K562 (cell line): ENCODE results near the gene GMEB2. TPM values are rescaled to one million over a fixed set of nuclear protein-coding genes. Genes with fewer than 3 reads are reported as not detected.

Experiments
- EHMT2 ChIP-seq: fragments of 450-650 bp; IDR thresholded peaks from 2 replicates; pipeline ENCODE4 v1.6.1; 2018; ENCODE audit warnings: antibody characterized with exemption
- ETV1 ChIP-seq: fragments of 450-650 bp; conservative IDR thresholded peaks from 2 replicates; pipeline ENCODE4 v1.6.1; 2016; ENCODE audit warnings: missing genetic modification characterization, control low read depth, low read depth, missing compliant biosample characterization
- ETV5 ChIP-seq: sonication (generic); formaldehyde crosslinking; IDR thresholded peaks from 2 replicates; pipeline ENCODE4 v1.4.0; 2020; ENCODE audit warnings: low read depth, mild to moderate bottlenecking, missing genetic modification reagents
- HSF4 ChIP-seq: fragments of 250-450 bp; sonication (Bioruptor Pico); IDR thresholded peaks from 2 replicates; pipeline ENCODE4 v2.1.2; 2022; ENCODE audit warnings: mild to moderate bottlenecking, moderate library complexity, borderline replicate concordance
- KAT8 ChIP-seq: fragments of 450-650 bp; IDR thresholded peaks from 2 replicates; pipeline ENCODE4 v1.6.1; 2016; ENCODE audit warnings: low read depth, mild to moderate bottlenecking
- LCOR ChIP-seq: sonication (generic); formaldehyde crosslinking; IDR thresholded peaks from 2 replicates; pipeline ENCODE4 v1.8.0; 2022; ENCODE audit warnings: mild to moderate bottlenecking, missing genetic modification reagents
- NFE2 ChIP-seq: IDR thresholded peaks from 2 replicates; pipeline ENCODE4 v1.6.1; 2014; ENCODE audit warnings: antibody characterized with exemption, low read depth
- PHF20 ChIP-seq: fragments of 450-650 bp; IDR thresholded peaks from 2 replicates; pipeline ENCODE4 v1.6.1; 2018; ENCODE audit not compliant: partially characterized antibody
- PHF8 ChIP-seq: fragments of 200-600 bp; sonication (generic); IDR thresholded peaks from 2 replicates; pipeline ENCODE4 v1.6.1; 2012; ENCODE audit warnings: mixed run types, mild to moderate bottlenecking, inconsistent platforms, low read length, moderate library complexity, borderline replicate concordance
- PYGO2 ChIP-seq: fragments of 450-650 bp; IDR thresholded peaks from 2 replicates; pipeline ENCODE4 v1.6.1; 2016; ENCODE audit warnings: mild to moderate bottlenecking, missing genetic modification characterization, moderate library complexity, missing compliant biosample characterization
- RBFOX2 ChIP-seq: fragments of 200-400 bp; formaldehyde crosslinking; IDR thresholded peaks from 2 replicates; pipeline ENCODE4 v1.6.1; 2017; ENCODE audit warnings: low read depth, mild to moderate bottlenecking, low read length, moderate library complexity
- SNRNP70 ChIP-seq: fragments of 200-400 bp; formaldehyde crosslinking; optimal IDR thresholded peaks from 2 replicates; pipeline ENCODE3; 2017; ENCODE audit warnings: low read depth, low read length
- ZC3H8 ChIP-seq: fragments of 450-650 bp; IDR thresholded peaks from 2 replicates; pipeline ENCODE4 v1.6.1; 2017
- ZNF174 ChIP-seq: fragments of 250-450 bp; sonication (Bioruptor Pico); IDR thresholded peaks from 2 replicates; pipeline ENCODE4 v1.4.0; 2020; ENCODE audit warnings: mild to moderate bottlenecking
- ZNF24 ChIP-seq: fragments of 450-650 bp; IDR thresholded peaks from 2 replicates; pipeline ENCODE4 v1.6.1; 2016
- ZNF444 ChIP-seq: fragments of 250-450 bp; sonication (Bioruptor Pico); IDR thresholded peaks from 2 replicates; pipeline ENCODE4 v1.4.0; 2020; ENCODE audit warnings: mild to moderate bottlenecking, moderate library complexity
- ZNF507 ChIP-seq: conservative IDR thresholded peaks from 2 replicates; pipeline ENCODE4 v1.6.1; 2017; ENCODE audit warnings: missing genetic modification characterization, missing compliant biosample characterization
- ZSCAN32 ChIP-seq: fragments of 450-650 bp; formaldehyde crosslinking; IDR thresholded peaks from 2 replicates; pipeline ENCODE4 v1.4.0; 2020; ENCODE audit warnings: mild to moderate bottlenecking, moderate library complexity
- polyA plus RNA-seq, 8 experiments: library from polyadenylated mRNA; depleted of rRNA in 4 of 8; stranded (reverse) in 5 of 8; unstranded in 3 of 8; fragments of >200 nt; fragmentation: Nextera tagmentation in 2 of 8; fragmentation: Illumina TruSeq in 1 of 8; extraction: Ambion mirVana in 2 of 8; extraction: Trizol in 1 of 8; gene quantifications; 2 replicates each; pipeline versions ENCODE4 v1.2.1 to v1.2.3, GENCODE V29; 2011 to 2014; ENCODE audit warnings: inconsistent platforms in 1 of 8, missing spikeins in 1 of 8
- total RNA-seq, 7 experiments: library from RNA; depleted of rRNA in 6 of 7; stranded (reverse); fragments of >200 nt in 6 of 7; fragmentation: Illumina TruSeq in 2 of 7; extraction: Trizol in 2 of 7; gene quantifications; 2 replicates each; pipeline versions ENCODE4 v1.2.1 to v1.2.3, GENCODE V29; 2011 to 2021; ENCODE audit warnings: low replicate concordance in 1 of 7
- TF ChIP-seq, protein P1 (sequence below): fragments of 200-800 bp; sonication (Bioruptor generic); IDR thresholded peaks from 2 replicates; pipeline ENCODE4 v1.6.1; 2016; ENCODE audit warnings: missing genetic modification characterization, missing compliant biosample characterization
- TF ChIP-seq, protein P2 (sequence below): sonication (generic); formaldehyde crosslinking; IDR thresholded peaks from 2 replicates; pipeline ENCODE4 v1.8.0; 2022; ENCODE audit warnings: mild to moderate bottlenecking, missing genetic modification reagents
- TF ChIP-seq, protein P3 (sequence below): fragments of 150-350 bp; conservative IDR thresholded peaks from 2 replicates; pipeline ENCODE4 v1.6.1; 2014; ENCODE audit warnings: low read length

Gene GMEB2
- total and polyA plus RNA-seq, 9 of the 15 experiments (the other 6 are each of a cell fraction or from before 2014, with no cell fraction given) = 0.03 to 13.9 (median 6.3) TPM

DNA sequence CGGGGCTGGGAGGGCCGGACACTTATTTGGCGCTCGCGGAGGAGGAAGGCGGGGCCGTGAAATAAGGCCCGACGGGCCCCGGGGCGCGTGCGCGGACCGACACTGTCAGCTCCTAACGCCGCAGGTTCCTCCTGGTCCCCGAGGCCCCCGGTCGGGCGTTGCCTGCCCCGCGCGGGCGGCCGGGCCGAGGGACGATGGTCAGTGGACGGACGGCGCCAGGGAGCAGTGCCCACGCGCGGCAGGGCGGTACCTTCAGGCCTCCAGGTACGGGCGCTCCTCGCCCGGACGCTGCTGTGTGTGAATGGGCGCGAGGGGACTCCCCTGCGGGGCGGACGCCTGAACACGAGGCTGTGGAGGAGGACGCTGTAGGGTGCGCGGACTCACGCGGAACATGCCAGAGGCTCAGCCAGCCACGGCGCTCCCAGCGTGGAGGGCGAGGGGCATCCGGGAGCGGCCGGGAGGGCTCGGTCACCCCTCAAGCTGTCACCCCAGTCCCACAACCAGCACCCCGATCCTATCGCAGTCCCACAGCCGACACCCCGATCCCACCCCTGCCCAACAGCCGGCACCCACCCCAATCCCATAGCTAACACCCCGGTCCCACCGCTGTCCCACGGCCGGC lies 339 bp upstream of the GMEB2 start (continued):
- TF ChIP-seq HSF4 (no peak), PYGO2 (tag) (no peak), EHMT2 (no peak), ETV1 (tag) (no peak), ETV5 (CRISPR knock-in tag) (peak; percentile 56; the same call in 1 of the 2 replicates), LCOR (CRISPR knock-in tag) (0 out of 2 replicates have a peak, but pooled peaks have one; percentile 29), ZNF507 (tag) (no peak), ZNF174 (CRISPR knock-in tag) (no peak), SNRNP70 (no peak), ZNF24 (no peak), RBFOX2 (peak; percentile 82), PHF20 (no peak), ZNF444 (CRISPR knock-in tag) (no peak), KAT8 (no peak), ZC3H8 (no peak), ZSCAN32 (no peak), NFE2 (no peak), PHF8 (peak; percentile 55; the same call in 1 of the 2 replicates)
- TF ChIP-seq, protein P1, sequence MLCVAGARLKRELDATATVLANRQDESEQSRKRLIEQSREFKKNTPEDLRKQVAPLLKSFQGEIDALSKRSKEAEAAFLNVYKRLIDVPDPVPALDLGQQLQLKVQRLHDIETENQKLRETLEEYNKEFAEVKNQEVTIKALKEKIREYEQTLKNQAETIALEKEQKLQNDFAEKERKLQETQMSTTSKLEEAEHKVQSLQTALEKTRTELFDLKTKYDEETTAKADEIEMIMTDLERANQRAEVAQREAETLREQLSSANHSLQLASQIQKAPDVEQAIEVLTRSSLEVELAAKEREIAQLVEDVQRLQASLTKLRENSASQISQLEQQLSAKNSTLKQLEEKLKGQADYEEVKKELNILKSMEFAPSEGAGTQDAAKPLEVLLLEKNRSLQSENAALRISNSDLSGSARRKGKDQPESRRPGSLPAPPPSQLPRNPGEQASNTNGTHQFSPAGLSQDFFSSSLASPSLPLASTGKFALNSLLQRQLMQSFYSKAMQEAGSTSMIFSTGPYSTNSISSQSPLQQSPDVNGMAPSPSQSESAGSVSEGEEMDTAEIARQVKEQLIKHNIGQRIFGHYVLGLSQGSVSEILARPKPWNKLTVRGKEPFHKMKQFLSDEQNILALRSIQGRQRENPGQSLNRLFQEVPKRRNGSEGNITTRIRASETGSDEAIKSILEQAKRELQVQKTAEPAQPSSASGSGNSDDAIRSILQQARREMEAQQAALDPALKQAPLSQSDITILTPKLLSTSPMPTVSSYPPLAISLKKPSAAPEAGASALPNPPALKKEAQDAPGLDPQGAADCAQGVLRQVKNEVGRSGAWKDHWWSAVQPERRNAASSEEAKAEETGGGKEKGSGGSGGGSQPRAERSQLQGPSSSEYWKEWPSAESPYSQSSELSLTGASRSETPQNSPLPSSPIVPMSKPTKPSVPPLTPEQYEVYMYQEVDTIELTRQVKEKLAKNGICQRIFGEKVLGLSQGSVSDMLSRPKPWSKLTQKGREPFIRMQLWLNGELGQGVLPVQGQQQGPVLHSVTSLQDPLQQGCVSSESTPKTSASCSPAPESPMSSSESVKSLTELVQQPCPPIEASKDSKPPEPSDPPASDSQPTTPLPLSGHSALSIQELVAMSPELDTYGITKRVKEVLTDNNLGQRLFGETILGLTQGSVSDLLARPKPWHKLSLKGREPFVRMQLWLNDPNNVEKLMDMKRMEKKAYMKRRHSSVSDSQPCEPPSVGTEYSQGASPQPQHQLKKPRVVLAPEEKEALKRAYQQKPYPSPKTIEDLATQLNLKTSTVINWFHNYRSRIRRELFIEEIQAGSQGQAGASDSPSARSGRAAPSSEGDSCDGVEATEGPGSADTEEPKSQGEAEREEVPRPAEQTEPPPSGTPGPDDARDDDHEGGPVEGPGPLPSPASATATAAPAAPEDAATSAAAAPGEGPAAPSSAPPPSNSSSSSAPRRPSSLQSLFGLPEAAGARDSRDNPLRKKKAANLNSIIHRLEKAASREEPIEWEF (CRISPR knock-in tag) = no peak
- TF ChIP-seq, protein P2, sequence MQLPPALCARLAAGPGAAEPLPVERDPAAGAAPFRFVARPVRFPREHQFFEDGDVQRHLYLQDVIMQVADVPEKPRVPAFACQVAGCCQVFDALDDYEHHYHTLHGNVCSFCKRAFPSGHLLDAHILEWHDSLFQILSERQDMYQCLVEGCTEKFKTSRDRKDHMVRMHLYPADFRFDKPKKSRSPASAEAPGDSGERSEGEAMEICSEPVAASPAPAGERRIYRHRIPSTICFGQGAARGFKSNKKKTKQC (CRISPR knock-in tag) = 0 out of 2 replicates have a peak, but pooled peaks have one; percentile 34
- TF ChIP-seq, protein P3, sequence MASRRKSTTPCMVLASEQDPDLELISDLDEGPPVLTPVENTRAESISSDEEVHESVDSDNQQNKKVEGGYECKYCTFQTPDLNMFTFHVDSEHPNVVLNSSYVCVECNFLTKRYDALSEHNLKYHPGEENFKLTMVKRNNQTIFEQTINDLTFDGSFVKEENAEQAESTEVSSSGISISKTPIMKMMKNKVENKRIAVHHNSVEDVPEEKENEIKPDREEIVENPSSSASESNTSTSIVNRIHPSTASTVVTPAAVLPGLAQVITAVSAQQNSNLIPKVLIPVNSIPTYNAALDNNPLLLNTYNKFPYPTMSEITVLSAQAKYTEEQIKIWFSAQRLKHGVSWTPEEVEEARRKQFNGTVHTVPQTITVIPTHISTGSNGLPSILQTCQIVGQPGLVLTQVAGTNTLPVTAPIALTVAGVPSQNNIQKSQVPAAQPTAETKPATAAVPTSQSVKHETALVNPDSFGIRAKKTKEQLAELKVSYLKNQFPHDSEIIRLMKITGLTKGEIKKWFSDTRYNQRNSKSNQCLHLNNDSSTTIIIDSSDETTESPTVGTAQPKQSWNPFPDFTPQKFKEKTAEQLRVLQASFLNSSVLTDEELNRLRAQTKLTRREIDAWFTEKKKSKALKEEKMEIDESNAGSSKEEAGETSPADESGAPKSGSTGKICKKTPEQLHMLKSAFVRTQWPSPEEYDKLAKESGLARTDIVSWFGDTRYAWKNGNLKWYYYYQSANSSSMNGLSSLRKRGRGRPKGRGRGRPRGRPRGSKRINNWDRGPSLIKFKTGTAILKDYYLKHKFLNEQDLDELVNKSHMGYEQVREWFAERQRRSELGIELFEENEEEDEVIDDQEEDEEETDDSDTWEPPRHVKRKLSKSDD = no peak
